HEK293T (cell line): ENCODE data around the gene AXL.

Experiments used
- FOXK2 ChIP-seq: fragments of 450-650 bp; IDR thresholded peaks from 2 replicates; pipeline ENCODE4 v1.6.1; 2016; ENCODE audit warnings: mild to moderate bottlenecking
- FOXM1 ChIP-seq: fragments of 450-650 bp; IDR thresholded peaks from 2 replicates; pipeline ENCODE4 v1.6.1; 2017; ENCODE audit warnings: mild to moderate bottlenecking, borderline replicate concordance
- L3MBTL2 ChIP-seq: fragments of 450-650 bp; conservative IDR thresholded peaks from 2 replicates; pipeline ENCODE4 v1.6.1; 2016; ENCODE audit warnings: mild to moderate bottlenecking
- LEF1 ChIP-seq: fragments of 450-650 bp; IDR thresholded peaks from 2 replicates; pipeline ENCODE4 v1.6.1; 2017; ENCODE audit warnings: mild to moderate bottlenecking, borderline replicate concordance
- SP1 ChIP-seq: fragments of 450-650 bp; IDR thresholded peaks from 2 replicates; pipeline ENCODE4 v1.6.1; 2017
- TARDBP ChIP-seq: fragments of 450-650 bp; IDR thresholded peaks from 2 replicates; pipeline ENCODE4 v1.6.1; 2016
- TF ChIP-seq, protein P1 (sequence below): fragments of 450-650 bp; IDR thresholded peaks from 2 replicates; pipeline ENCODE4 v1.6.1; 2016

DNA sequence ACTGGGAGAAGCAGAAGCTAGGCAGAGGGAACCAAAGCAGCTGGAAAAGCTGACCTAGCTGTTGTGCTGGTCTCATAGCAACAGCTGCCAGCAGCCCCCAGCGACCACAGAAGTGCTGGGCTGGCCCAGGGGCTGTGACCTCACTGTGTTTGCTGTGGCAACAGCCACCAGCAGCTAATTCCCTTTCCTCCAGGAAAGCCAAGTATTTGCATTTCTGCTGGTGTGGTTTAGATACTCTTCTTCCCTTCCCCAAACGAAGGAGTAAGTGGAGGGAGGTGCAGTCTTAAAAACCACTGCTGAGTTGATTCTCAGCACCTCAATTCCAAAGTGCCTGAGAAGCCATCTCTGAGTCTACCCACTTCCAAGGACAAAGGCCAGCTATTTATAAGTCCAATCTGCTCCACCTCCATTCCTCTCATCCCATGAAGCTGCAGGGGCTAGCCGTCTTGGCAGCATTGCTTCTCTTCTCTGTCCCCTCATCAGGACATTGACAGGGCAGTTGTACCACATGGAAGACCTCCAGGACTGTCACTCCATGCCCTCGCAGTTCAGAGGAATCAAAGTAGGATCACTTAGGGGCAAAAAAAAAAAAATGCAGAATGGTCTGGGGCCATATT, 79.4 kb downstream of the AXL start:
- TF ChIP-seq SP1, result no peak
- TF ChIP-seq TARDBP, result no peak
- TF ChIP-seq, protein P1, sequence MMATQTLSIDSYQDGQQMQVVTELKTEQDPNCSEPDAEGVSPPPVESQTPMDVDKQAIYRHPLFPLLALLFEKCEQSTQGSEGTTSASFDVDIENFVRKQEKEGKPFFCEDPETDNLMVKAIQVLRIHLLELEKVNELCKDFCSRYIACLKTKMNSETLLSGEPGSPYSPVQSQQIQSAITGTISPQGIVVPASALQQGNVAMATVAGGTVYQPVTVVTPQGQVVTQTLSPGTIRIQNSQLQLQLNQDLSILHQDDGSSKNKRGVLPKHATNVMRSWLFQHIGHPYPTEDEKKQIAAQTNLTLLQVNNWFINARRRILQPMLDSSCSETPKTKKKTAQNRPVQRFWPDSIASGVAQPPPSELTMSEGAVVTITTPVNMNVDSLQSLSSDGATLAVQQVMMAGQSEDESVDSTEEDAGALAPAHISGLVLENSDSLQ, result no peak
- TF ChIP-seq LEF1, result no peak
- TF ChIP-seq FOXM1, result no peak
- TF ChIP-seq L3MBTL2, result no peak
- TF ChIP-seq FOXK2, result no peak
